HG03469 (cell line): ENCODE results near the gene FOXD2.

Experiments used
- ATAC-seq: cut with Tn5 transposase; IDR thresholded peaks from one replicate; pipeline ENCODE4 v1.9.1; 2021; ENCODE audit warnings: mild to moderate bottlenecking, moderate library complexity, moderate number of reproducible peaks; ENCODE audit not compliant: unreplicated experiment

Gene FOXD2

DNA sequence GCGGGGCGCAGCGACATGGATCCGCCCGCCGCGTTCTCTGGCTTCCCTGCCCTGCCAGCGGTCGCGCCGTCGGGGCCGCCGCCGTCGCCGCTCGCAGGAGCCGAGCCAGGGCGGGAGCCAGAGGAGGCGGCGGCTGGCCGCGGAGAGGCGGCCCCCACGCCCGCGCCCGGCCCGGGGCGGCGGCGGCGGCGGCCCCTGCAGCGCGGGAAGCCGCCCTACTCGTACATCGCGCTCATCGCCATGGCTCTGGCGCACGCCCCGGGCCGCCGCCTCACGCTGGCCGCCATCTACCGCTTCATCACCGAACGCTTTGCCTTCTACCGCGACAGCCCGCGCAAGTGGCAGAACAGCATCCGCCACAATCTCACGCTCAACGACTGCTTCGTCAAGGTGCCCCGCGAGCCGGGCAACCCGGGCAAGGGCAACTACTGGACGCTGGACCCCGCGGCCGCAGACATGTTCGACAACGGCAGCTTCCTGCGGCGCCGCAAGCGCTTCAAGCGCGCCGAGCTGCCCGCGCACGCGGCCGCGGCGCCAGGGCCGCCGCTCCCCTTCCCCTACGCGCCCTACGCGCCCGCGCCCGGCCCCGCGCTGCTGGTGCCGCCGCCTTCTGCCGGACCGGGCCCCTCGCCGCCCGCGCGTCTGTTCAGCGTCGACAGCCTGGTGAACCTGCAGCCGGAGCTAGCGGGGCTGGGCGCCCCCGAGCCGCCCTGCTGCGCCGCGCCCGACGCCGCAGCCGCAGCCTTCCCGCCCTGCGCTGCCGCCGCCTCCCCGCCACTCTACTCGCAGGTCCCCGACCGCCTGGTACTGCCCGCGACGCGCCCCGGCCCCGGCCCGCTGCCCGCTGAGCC, 21.3 kb upstream of the FOXD2 start:
- no peak for ATAC-seq

- ATAC-seq, result no peak
These were observed 20.4 kb upstream of the FOXD2 start for GRCh38 chr1:47417170-47418044.

- ATAC-seq, result no peak
These were observed 19.7 kb upstream of the FOXD2 start for GRCh38 chr1:47418122-47418521.

DNA sequence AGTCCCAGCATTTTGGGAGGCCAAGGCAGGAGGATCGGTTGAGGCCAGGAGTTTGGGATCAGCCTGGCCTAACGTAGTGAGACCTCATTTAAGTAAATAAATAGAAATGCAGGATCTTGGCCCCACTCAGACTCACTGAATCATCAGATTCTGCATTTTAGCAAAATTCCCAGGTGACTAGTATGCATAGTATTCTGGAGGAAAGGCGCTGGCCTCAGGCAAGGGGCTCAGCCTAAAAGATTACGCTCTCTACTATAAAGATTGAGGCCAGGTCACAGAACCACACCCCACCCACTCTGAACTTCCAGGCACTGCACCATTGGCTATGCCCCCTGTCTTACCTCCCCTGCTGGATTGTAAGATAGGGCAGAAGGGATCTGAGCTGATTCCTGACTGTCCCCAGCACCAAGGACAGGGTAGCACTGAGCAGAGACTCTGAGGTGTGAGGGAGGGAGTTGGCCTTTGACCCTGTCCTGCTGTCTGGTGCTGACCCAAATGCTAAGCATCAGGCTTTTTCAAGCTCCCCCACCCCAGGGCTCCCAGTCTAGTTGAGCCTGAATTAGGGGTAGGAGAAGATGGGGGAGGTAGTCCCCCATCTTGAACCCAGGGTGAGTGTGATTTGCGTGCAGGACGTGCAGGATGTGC, 19.0 kb upstream of the FOXD2 start:
- ATAC-seq, result no peak

- ATAC-seq, result no peak
These were observed 17.3 kb upstream of the FOXD2 start for GRCh38 chr1:47420547-47420946.

- ATAC-seq, result no peak
These were observed 14.0 kb upstream of the FOXD2 start for GRCh38 chr1:47423872-47424271.

- ATAC-seq, result no peak
These were observed 13.4 kb upstream of the FOXD2 start for GRCh38 chr1:47424336-47424982.

DNA sequence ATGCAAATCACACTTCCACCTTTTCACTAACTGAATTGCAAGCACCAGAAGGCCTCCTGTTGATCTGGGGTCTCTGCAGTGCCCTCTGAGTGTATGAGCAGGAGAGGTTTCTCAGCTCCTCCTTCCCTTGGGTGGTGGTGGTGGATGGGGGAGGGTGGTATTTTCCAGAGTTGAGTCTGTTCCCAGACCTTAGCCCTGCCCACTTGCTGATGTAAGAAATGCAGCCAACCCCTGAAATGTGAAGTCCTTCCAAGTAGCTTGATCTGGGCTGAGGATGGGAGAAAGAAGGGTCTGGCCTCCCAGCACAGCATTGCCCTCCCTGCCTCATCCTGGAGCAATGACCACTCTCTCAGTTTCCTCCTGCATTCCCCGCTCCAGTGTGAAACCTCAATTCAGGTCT, 6.3 kb upstream of the FOXD2 start:
- no peak for ATAC-seq

- no peak for ATAC-seq
These were observed 5.5 kb upstream of the FOXD2 start for GRCh38 chr1:47432071-47433036.

DNA sequence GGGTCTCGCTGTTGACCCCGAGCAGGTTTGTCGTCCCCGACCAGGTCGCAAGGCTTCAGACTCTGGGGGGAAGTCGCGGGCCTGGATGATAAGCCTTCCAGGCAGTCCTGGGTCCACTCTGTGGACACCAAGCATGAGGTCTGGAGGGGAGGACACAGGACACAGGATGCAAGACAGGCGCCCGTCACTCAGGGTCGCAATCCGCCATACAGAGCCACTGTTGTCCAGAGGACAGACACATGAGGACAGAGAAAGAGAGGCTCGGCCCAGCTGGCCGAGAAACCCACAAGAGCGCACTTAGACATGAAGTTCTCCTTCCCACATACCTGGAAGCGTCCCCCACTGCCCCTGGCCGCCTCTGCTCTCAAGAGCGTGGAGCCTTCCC, 4.8 kb upstream of the FOXD2 start:
- no peak for ATAC-seq

DNA sequence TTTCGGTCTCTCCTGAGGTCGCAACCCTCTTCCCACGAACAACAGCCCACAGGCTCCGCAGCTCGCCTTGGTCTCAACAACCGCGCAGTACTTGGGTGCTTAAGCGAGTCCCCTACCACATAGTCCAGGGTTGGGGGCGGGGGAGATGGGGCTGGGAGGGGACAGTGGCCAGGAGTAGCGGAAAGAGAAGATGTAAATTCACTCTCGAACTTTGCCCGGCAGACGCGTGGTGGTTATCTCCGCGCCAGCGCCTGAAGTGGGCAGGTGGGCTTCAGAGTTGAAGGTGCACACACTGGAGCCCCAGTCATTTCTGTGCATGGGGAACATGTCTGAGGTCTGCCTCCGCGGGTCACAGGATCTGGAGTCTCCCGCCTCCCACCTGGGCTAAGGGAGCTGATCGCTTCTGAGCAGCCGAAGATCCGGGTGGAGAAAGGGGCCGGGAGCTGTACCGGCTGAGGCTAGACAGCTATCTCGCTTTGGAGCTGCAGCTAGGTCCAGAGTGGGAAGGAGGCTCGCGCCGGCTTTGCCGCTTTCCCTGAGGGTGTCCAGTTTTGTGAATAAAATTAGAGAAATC, 4.3 kb upstream of the FOXD2 start:
- no peak for ATAC-seq

DNA sequence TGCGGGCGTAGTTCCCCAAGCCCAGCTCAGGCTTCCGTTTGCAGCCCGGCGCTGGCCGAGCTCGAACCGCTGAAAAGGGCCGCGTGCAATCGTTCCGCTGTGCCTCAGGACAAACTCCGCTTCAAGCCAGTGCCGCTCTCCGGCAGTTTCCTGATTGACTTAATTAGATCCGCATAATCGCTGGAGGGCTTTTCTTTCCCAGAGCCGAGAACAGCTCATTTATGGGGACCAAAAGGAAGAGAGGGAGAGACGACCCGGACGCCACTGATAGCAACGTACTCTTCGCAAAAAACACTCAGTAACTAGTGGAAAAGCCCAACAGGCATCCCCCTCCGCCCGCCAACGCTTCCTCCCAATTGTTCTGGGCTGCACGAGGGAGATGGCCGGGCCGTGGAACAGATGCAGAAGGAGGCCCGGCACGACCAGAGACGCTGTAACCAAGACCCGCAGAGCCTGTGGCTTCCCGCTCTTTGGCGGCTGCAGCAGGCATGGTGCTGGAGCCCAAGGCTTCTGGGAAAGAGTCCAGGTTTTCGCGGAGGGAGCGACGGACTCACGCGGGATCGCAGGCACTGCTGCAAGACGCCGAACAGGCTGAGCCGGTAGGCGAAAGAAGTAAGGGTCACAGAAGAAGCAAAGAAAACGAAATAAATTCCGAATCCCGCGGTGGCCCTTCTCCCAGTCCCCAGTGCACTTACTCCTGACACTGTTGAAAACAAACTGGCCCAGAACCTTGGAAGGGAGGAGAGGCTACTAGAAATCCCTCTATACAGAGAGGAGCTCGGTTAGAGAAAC, 3.6 kb upstream of the FOXD2 start:
- no peak for ATAC-seq

DNA sequence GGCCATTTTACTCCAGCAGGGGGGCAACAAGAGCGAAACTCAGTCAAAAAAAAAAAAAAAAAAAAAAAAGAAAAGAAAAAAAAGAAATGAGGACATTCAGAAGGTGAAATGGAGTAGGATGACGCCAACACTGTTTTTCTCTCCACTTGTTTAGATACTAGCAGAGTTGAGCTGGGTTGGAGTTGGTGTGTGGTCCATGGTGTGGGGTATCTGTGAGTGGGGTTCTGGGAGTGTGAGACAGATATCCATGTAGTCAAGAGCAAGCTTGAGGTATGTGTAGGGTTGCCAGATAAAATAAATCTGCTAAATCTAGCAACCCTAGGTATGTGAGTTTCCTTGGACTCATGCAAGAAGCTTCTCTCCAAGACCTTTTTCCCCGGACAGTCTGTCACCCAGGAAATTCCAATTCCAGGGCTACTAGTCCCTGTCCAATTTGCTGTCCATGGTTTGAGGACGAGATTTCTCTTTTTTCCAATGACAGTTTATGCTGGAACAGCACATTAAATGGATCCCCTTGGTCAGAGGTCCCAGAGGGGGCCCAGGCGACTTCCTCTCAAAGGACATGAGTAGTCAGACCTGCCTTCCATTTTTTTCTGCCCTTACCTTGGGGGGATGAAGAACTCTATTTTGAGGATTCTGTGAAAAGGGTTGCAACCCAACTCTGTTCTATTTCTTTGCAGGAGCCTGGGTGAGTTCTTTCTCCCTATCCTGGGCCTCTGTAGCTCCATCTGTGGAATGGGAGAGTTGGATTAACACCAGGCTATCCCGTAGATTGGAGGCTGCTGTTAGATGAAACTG, 2.1 kb upstream of the FOXD2 start:
- no peak for ATAC-seq

GRCh38 chr1:47436304-47436978, 1.4 kb upstream of the FOXD2 start:
- peak; percentile 36 for ATAC-seq

GRCh38 chr1:47436979-47437446, 831 bp upstream of the FOXD2 start:
- ATAC-seq, result no peak

GRCh38 chr1:47438165-47439016, 547 bp downstream of the FOXD2 start:
- no peak for ATAC-seq
